Body of pancreas (tissue), 4 donors: ENCODE data around the gene FAM180A.

Source experiments
- CTCF ChIP-seq, 7 experiments: fragments of 450-650 bp in 4 of 7; fragments of 200-600 bp in 3 of 7; sonication (generic) in 3 of 7; IDR thresholded peaks; one replicate each; pipeline ENCODE4 v1.5.1; 2016 to 2019; ENCODE audit warnings: antibody characterized with exemption in 7 of 7
- POLR2A ChIP-seq, 3 donors: fragments of 450-650 bp; IDR thresholded peaks; one replicate each; pipeline ENCODE4 v1.6.1; 2016; ENCODE audit warnings: antibody characterized with exemption in 3 of 3, mild to moderate bottlenecking in 2 of 3

GRCh38 chr7:135729230-135729629, 19.4 kb downstream of the FAM180A start:
- TF ChIP-seq CTCF (IDR thresholded peaks at IDR 0.05) (no peak), POLR2A (IDR thresholded peaks at IDR 0.05) (no peak)
